Bronchial epithelial cell (primary cell): ENCODE results near the gene XRRA1. TPM values are rescaled to one million over a fixed set of nuclear protein-coding genes. Genes with fewer than 3 reads are reported as not detected.
A peak's percentile ranks its signal among the peaks of the same experiment; 100 is the strongest.
"Not testable (repeated sequence)": the region's sequence is repeated elsewhere in the genome, so short reads cannot be mapped to it uniquely, and the experiment has no call there.

Source experiments
- DNase-seq: peaks from one replicate; pipeline ENCODE4 v3.0.0-alpha.2; 2010; ENCODE audit warnings: low read depth
- FAIRE-seq: peaks from 2 replicates; lab custom pipeline; 2011; peaks lifted over from hg19 to GRCh38; lab: Jason Lieb, UNC
- H3K27me3 ChIP-seq: 2 replicates; pipeline ENCODE4 v1.5.1; 2011; ENCODE audit warnings: low read length; ENCODE audit not compliant: control insufficient read depth, insufficient read depth
- H3K36me3 ChIP-seq: 2 replicates; pipeline ENCODE4 v1.5.1; 2011; ENCODE audit warnings: low read length; ENCODE audit not compliant: control insufficient read depth, insufficient read depth
- H3K4me3 ChIP-seq: 2 replicates; pipeline ENCODE4 v1.5.1; 2011; ENCODE audit warnings: mild to moderate bottlenecking, low read depth, low read length, control low read depth
- CTCF ChIP-seq: IDR thresholded peaks from 2 replicates; pipeline ENCODE4 v1.5.1; 2011; ENCODE audit warnings: mild to moderate bottlenecking, moderate library complexity, low read length, control low read depth, inconsistent platforms; ENCODE audit not compliant: insufficient read depth, severe bottlenecking
- total RNA-seq: library from RNA; depleted of rRNA; stranded (reverse); fragments of >200 nt; gene quantifications from 2 replicates; pipeline ENCODE4 v1.2.1, GENCODE V29; 2014

XRRA1 gene
- total RNA-seq, 1 donor from 2014 or later, result 10.8 TPM

- Histone ChIP-seq H3K36me3 (peaks cover 6% of the 10 kb centered on the region), H3K27me3 (no peaks in the 10 kb centered on the region), H3K4me3 (no peak overlapping the region)
- no peak for DNase-seq
- TF ChIP-seq CTCF, result no peak
- FAIRE-seq, result peak; percentile 77
Observed at GRCh38 chr11:74971424-74971823, 22.5 kb upstream of the XRRA1 start.

GRCh38 chr11:74970852-74971395 is 22.0 kb upstream of the XRRA1 start:
- peaks cover 6% of the 10 kb centered on the region for H3K36me3 ChIP-seq
- TF ChIP-seq CTCF, result no peak
- peak; percentile 97 for DNase-seq
- FAIRE-seq, result no peak
- H3K4me3 ChIP-seq, result no peak overlapping the region
- no peaks in the 10 kb centered on the region for H3K27me3 ChIP-seq

GRCh38 chr11:74966651-74967050 is 17.8 kb upstream of the XRRA1 start:
- FAIRE-seq, result no peak

GRCh38 chr11:74960128-74960527 is 11.2 kb upstream of the XRRA1 start:
- H3K36me3 ChIP-seq, DNase-seq, H3K27me3 ChIP-seq, H3K4me3 ChIP-seq, FAIRE-seq: not testable (repeated sequence)

More at GRCh38 chr11:74966651-74967050, 17.8 kb upstream of the XRRA1 start:
- Histone ChIP-seq H3K36me3 (peaks cover 2% of the 10 kb centered on the region), H3K27me3 (no peaks in the 10 kb centered on the region), H3K4me3 (no peak overlapping the region)
- no peak for TF ChIP-seq CTCF
- peak; percentile 51 for DNase-seq

- no peak for FAIRE-seq
- Histone ChIP-seq H3K36me3 (peaks cover 5% of the 10 kb centered on the region), H3K4me3 (no peak overlapping the region), H3K27me3 (no peaks in the 10 kb centered on the region)
- no peak for TF ChIP-seq CTCF
- DNase-seq, result no peak
Observed at GRCh38 chr11:74957937-74958629, 9.2 kb upstream of the XRRA1 start.

- FAIRE-seq, result no peak
- TF ChIP-seq CTCF, result no peak
- Histone ChIP-seq H3K4me3 (no peak overlapping the region), H3K36me3 (peaks cover 6% of the 10 kb centered on the region), H3K27me3 (no peaks in the 10 kb centered on the region)
- no peak for DNase-seq
Observed at GRCh38 chr11:74956397-74957015, 7.6 kb upstream of the XRRA1 start.
